CD4-positive, alpha-beta T cell (primary cell): ENCODE measurements around the gene AMDHD1. TPM values are rescaled to one million over a fixed set of nuclear protein-coding genes. Genes with fewer than 3 reads are reported as not detected.

Source experiments
- ATAC-seq: fragments of 200-7000 bp; cut with Tn5 transposase; one replicate; pipeline ENCODE4 v1.10.0; 2022; ENCODE audit warnings: mild to moderate bottlenecking; ENCODE audit not compliant: poor library complexity
- CTCF ChIA-PET: fragments of 350-600 bp; sonication (Branson Sonifier 250); formaldehyde crosslinking; loops from one replicate; lab custom pipeline; 2021; ENCODE audit warnings: antibody characterized with exemption, inconsistent platforms; lab: Charles Lee
- POLR2A ChIA-PET: fragments of 350-600 bp; sonication (Branson Sonifier 250); formaldehyde crosslinking; loops from one replicate; lab custom pipeline; 2021; ENCODE audit warnings: antibody characterized with exemption, inconsistent platforms; lab: Charles Lee
- DNase-seq, 14 experiments: peaks; one replicate each; pipeline ENCODE4 v3.0.0-alpha.2; 2013 to 2020; ENCODE audit warnings: mixed read lengths in 2 of 14
- H3K27ac ChIP-seq, 2 donors: one replicate each; pipeline versions ENCODE4 v1.5.1 to v1.7.0; 2013; ENCODE audit warnings: low read length in 2 of 2, low read depth in 1 of 2, mild to moderate bottlenecking in 1 of 2
- H3K27me3 ChIP-seq, 2 experiments: 1 replicate in 1 of 2; 2 replicates in 1 of 2; pipeline versions ENCODE4 v1.6.1 to v1.7.0; 2013; ENCODE audit warnings: low read length in 2 of 2, control low read depth in 1 of 2, mild to moderate bottlenecking in 1 of 2, moderate library complexity in 1 of 2; ENCODE audit not compliant: insufficient read depth in 2 of 2, control insufficient read depth in 1 of 2
- H3K36me3 ChIP-seq: one replicate; pipeline ENCODE4 v1.6.1; 2013; ENCODE audit warnings: low read length, control low read depth; ENCODE audit not compliant: insufficient read depth
- H3K4me1 ChIP-seq: one replicate; pipeline ENCODE4 v1.6.1; 2013; ENCODE audit warnings: low read length, control low read depth; ENCODE audit not compliant: insufficient read depth
- H3K4me3 ChIP-seq: one replicate; pipeline ENCODE4 v1.5.1; 2013; ENCODE audit warnings: mild to moderate bottlenecking, low read length, moderate library complexity
- H3K9me3 ChIP-seq, 2 experiments: 1 replicate in 1 of 2; 2 replicates in 1 of 2; pipeline versions ENCODE4 v1.6.1 to v1.7.0; 2013; ENCODE audit warnings: low read length in 2 of 2, mild to moderate bottlenecking in 2 of 2, control low read depth in 1 of 2, moderate library complexity in 1 of 2; ENCODE audit not compliant: control insufficient read depth in 1 of 2, insufficient read depth in 1 of 2
- H3K27ac Mint-ChIP-seq: one replicate; pipeline ENCODE4 v1.8.0; 2020; ENCODE audit warnings: mixed read lengths
- H3K27me3 Mint-ChIP-seq: one replicate; pipeline ENCODE4 v1.8.0; 2021; ENCODE audit warnings: mixed read lengths
- H3K36me3 Mint-ChIP-seq: one replicate; pipeline ENCODE4 v1.8.0; 2021; ENCODE audit warnings: low read depth, mixed read lengths
- H3K4me1 Mint-ChIP-seq: one replicate; pipeline ENCODE4 v1.8.0; 2021; ENCODE audit warnings: low read depth, mixed read lengths
- H3K4me3 Mint-ChIP-seq: one replicate; pipeline ENCODE4 v1.8.0; 2020; ENCODE audit warnings: mild to moderate bottlenecking, mixed read lengths
- H3K9me3 Mint-ChIP-seq: one replicate; pipeline ENCODE4 v1.8.0; 2020; ENCODE audit warnings: mixed read lengths
- intact Hi-C, 2 experiments: fragments of 100-400 bp; cut with DNase I in 1 of 2; cut with micrococcal nuclease in 1 of 2; formaldehyde crosslinking; loops; one replicate each; pipeline versions ENCODE4 v1.15.1 to v1.9.0; 2023 to 2025; cut with DNase I, micrococcal nuclease
- total RNA-seq, 174 experiments: library from RNA in 2 of 174; stranded (reverse) in 2 of 174; gene quantifications; one replicate each; pipeline ENCODE4 v1.2.3 and lab custom pipeline; 2021 to 2026
- TF ChIP-seq, protein P1 (sequence below): fragments of 200-600 bp; IDR thresholded peaks from one replicate; pipeline ENCODE4 v1.8.0; 2022; ENCODE audit warnings: antibody characterized with exemption, mild to moderate bottlenecking

Gene AMDHD1
- total RNA-seq, 2 experiments from 2014 or later = 0.78 to 0.91 TPM

DNA sequence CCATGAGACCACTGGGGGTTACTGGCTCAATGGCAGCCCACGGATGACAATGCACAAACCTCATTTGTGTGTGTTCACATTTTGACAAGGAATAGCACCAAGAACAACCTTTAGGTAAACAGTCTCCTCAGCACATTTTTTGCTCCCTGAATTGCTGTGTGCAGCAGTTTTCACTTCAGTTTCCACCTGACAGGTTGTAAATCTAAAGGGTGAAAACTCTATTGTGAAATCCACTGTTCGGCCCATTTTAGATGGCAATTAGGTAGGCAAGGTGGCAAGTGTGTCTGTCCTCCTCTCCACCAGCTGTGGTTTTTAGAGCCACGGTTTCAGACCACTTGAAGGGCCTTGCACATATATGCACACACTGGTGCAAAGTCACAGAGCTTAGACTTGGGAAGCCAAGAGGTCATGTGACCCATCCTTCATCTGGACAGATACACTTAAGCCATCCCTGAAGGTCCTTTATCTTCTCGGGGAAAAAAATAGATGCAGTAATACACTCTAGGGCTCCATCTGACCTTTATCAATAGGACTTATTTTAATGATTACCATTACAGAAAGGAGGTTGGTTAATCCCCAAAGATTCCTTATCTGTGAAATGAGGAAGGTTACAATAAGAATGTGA, 29.8 kb downstream of the AMDHD1 start:
- CTCF ChIA-PET = no interaction called here
- Histone ChIP-seq H3K27ac (no peak overlapping the region), H3K9me3 (no peaks in the 10 kb centered on the region), H3K4me3 (no peak overlapping the region), H3K27me3 (no peaks in the 10 kb centered on the region), H3K4me1 (no peaks in the 10 kb centered on the region), H3K36me3 (no peaks in the 10 kb centered on the region)
- ATAC-seq (no peak), DNase-seq (no peak)
- no peak overlapping the region for H3K27ac Mint-ChIP-seq
- peaks cover 5% of the 10 kb centered on the region for H3K36me3 Mint-ChIP-seq
- no peaks in the 10 kb centered on the region for H3K4me1 Mint-ChIP-seq
- no peak overlapping the region for H3K4me3 Mint-ChIP-seq
- intact Hi-C loops = no loop called here
- H3K9me3 Mint-ChIP-seq = no peaks in the 10 kb centered on the region
- TF ChIP-seq, protein P1, sequence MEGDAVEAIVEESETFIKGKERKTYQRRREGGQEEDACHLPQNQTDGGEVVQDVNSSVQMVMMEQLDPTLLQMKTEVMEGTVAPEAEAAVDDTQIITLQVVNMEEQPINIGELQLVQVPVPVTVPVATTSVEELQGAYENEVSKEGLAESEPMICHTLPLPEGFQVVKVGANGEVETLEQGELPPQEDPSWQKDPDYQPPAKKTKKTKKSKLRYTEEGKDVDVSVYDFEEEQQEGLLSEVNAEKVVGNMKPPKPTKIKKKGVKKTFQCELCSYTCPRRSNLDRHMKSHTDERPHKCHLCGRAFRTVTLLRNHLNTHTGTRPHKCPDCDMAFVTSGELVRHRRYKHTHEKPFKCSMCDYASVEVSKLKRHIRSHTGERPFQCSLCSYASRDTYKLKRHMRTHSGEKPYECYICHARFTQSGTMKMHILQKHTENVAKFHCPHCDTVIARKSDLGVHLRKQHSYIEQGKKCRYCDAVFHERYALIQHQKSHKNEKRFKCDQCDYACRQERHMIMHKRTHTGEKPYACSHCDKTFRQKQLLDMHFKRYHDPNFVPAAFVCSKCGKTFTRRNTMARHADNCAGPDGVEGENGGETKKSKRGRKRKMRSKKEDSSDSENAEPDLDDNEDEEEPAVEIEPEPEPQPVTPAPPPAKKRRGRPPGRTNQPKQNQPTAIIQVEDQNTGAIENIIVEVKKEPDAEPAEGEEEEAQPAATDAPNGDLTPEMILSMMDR = no peak
- H3K27me3 Mint-ChIP-seq = no peaks in the 10 kb centered on the region
- POLR2A ChIA-PET = no interaction called here

DNA sequence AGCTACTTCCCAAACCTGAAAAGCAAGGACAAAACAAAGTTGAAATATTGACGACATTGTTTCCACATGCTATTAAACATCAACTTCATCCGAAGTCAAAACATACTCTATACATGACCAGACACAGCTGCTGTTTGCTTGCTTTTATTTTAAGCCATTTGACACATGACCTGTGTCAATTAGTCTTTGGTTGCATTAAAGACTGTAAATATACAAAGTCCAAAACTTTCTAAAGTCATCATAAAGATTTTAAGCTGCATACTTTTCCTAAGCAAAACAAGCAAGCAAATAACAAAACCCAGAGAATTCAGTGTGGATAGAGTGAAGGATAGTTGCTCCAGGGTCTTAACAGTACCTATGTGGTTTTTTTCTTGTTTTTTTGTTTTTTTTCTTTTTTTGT, 31.2 kb downstream of the AMDHD1 start:
- ChIA-PET POLR2A (no interaction called here), CTCF (no interaction called here)
- H3K27ac Mint-ChIP-seq = no peak overlapping the region
- TF ChIP-seq, protein P1 = no peak
- no peaks in the 10 kb centered on the region for H3K9me3 Mint-ChIP-seq
- Histone ChIP-seq H3K4me3 (no peak overlapping the region), H3K27me3 (no peaks in the 10 kb centered on the region), H3K27ac (no peak overlapping the region), H3K9me3 (no peaks in the 10 kb centered on the region), H3K36me3 (no peaks in the 10 kb centered on the region), H3K4me1 (no peaks in the 10 kb centered on the region)
- no peaks in the 10 kb centered on the region for H3K27me3 Mint-ChIP-seq
- intact Hi-C loops = no loop called here
- no peak for DNase-seq
- no peak for ATAC-seq
- H3K4me1 Mint-ChIP-seq = no peaks in the 10 kb centered on the region
- no peak overlapping the region for H3K4me3 Mint-ChIP-seq
- no peaks in the 10 kb centered on the region for H3K36me3 Mint-ChIP-seq

DNA sequence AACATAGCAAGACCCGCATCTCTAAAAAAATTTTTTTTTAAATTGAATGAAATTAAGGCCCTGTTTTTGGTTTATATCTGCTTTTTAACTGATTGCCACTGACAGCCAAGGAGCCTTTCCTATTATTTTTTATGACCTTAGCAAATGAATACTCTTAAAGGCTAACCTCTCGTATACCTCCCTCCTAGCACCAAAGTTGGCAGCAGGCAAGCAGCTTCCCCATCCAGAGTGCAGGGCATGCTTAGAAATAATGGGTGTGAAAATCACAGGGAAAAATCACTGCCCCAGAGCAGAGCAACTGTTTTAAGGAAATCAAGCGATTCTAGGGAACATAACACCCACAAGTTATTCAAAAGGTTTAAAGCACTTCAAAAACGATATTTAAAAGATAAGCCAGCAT, 32.4 kb downstream of the AMDHD1 start:
- Mint-ChIP-seq H3K4me1 (no peaks in the 10 kb centered on the region), H3K36me3 (no peaks in the 10 kb centered on the region), H3K9me3 (no peaks in the 10 kb centered on the region), H3K27ac (no peak overlapping the region), H3K27me3 (no peaks in the 10 kb centered on the region), H3K4me3 (no peak overlapping the region)
- Histone ChIP-seq H3K36me3 (no peaks in the 10 kb centered on the region), H3K27ac (no peak overlapping the region), H3K27me3 (no peaks in the 10 kb centered on the region), H3K4me1 (no peaks in the 10 kb centered on the region), H3K9me3 (no peaks in the 10 kb centered on the region), H3K4me3 (no peak overlapping the region)
- ATAC-seq (no peak), DNase-seq (no peak)
- ChIA-PET POLR2A (no interaction called here), CTCF (no interaction called here)
- TF ChIP-seq, protein P1 = no peak
- intact Hi-C loops = no loop called here
